Activated T-cell treated with anti-CD3 and anti-CD28 coated beads for 4 hours (primary cell): Measurements from ENCODE around the gene ALPG.
"Not testable (repeated sequence)": the region's sequence is repeated elsewhere in the genome, so short reads cannot be mapped to it uniquely, and the experiment has no call there.

ENCODE experiments used
- DNase-seq: peaks from one replicate; pipeline ENCODE4 v3.0.0-alpha.2; 2020

The ALPG gene

DNA sequence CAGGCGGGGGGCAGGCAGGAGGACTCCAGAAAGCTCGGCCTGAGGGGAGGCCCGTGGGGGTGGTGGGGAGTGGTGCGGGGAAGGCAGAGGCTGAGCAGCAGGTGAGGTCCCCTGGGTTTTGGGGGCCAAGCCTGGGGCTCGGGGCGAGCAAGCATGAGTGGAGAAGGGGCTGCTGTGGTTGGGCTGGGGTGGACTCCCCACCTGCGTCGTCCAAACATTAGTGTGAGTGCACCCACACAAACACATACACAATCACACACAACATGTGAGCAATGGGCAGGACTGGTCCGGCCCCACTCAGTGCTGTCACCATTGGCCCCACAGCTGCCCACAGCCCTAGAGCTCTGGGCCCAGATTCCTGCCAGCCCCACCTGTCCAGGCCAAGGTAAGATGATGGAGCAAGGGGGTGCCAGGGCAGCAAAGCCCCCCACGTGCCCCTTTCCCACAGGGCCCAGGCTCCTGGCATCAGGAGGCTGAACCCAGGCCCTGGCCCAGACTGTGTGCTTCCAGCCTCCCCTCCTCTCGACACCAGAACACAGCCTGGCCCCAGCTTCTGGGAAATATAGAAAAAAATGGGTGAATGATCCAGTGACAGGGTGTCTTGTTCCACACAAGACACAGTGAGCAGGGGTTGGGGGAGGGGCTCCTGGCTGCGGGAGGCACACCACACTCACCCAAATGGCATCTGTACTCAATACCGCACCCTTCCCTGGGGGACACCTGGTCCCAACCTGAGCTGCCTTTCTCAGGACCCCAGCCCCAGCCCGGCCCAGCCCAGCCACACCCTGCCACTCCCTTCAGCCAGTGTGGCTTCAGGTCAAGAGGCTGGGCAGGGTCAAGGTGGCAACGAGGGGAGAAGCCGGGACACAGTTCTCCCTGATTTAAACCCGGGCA is 28.6 kb upstream of the ALPG start:
- no peak for DNase-seq

- DNase-seq, result not testable (repeated sequence)
Observed at GRCh38 chr2:232378735-232379151, 27.9 kb upstream of the ALPG start, which contains the start of gene ALPP. Gene ALPP, plus strand, starts transcription at chr2:232378751. Its CDS starts 52 bp downstream, at chr2:232378803.

GRCh38 chr2:232379610-232380590 is 26.7 kb upstream of the ALPG start:
- DNase-seq, result not testable (repeated sequence)

- not testable (repeated sequence) for DNase-seq
Observed at GRCh38 chr2:232381204-232382031, 25.2 kb upstream of the ALPG start.

DNA sequence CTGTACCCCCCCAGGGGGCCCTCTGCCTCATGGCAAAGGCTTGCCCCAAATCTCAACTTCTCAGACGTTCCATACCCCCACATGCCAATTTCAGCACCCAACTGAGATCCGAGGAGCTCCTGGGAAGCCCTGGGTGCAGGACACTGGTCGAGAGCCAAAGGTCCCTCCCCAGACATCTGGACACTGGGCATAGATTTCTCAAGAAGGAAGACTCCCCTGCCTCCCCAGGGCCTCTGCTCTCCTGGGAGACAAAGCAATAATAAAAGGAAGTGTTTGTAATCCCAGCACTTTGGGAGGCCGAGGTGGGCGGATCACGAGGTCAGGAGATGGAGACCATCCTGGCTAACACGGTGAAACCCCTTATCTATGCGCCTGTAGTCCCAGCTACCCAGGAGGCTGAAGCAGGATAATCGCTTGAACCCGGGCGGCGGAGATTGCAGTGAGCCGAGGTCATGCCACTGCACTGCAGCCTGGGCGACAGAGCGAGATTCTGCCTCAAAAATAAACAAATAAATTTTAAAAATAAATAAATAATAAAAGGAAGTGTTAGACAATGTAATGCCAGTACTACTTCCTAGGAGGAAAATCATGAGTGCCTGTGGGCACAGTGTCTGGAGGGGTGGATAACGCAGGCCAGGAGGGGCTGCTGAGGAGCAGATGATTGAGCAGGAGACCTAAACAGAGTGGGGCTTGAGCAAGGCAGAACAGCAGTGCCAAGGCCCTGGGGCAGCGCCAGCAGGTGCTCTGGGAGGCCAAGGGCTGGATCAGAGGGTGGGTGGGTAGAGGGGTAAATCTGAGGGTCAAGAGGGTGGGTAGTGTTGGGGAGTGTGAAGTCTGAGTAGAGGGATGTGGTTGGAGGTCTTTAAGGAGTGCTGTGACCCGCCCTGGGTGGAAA is 24.1 kb upstream of the ALPG start:
- DNase-seq, result no peak

- no peak for DNase-seq
Observed at GRCh38 chr2:232384466-232384865, 22.2 kb upstream of the ALPG start.

- DNase-seq, result not testable (repeated sequence)
Observed at GRCh38 chr2:232385058-232385457, 21.6 kb upstream of the ALPG start.

DNA sequence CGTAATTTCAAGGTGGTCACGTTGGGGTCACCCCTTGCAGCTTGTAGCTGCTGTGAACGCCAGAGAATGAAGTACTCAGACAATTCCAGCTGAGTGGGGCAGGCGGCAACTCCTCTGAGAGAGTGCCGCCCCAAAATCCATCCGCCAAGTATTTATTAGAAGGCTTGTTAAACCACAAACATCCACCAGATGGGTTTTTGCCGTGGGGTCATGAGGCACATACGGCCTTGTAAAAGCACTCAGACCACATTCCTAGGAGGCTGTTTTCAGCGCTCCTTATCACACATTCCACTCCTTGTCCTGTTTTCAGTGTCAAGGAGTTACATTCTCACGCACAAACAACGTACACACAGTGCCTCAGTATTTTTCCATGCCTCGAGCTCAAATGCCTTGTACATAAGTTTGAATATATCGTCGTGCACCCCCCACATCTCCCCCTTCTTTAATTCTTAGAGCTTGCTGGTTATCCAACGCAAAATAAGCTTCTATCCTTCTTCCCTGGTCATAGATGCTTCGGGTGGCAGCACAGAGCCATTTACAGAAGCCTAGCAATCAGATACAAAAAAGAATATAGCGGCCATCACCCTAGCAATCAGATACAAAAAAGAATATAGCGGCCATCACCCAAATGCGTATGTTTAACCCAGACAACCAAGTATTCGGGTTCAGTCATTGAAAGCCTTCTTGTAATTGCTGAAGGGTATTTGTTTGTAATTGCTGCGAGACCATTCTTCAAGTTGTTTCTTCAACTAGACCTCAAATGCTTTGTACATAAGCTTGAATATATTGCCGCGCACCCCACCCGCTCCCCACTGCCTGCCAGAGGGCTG is 20.8 kb upstream of the ALPG start:
- no peak for DNase-seq

GRCh38 chr2:232386490-232386739 is 20.2 kb upstream of the ALPG start:
- DNase-seq, result no peak

DNA sequence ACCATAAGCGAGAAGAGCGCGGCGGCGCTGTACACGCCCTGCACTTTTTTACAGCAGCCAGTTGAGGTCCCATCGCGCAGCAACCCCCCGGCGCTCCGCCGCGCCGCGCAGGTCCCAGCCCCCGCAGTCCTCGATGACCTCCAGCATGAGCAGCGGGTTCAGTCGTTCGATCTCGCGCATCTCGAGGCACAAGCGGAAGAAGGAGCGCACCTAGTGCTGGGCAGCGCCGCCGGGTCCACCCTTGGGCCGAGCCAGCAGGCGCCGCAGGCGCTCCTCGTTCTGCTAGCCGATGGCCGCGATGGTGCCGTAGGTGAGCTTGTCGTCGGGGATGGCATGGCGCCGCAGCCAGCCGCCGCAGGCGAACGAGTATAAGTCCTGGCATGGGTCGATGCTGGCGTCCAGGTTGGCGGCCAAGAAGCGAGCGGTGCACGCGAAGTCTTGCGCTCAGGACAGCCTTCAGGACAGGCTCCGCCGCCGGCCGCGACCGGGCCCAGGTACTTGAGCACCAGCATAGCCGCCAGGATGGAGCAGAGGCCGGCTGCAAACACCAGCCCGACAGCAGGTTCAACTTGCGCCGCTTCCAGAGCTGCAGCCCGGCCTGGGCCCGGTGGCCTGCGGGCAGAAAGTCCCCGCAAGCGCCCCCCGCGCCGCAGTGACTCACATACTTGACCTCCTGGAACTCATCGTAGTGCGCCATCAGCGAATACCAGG is 19.7 kb upstream of the ALPG start:
- DNase-seq, result no peak

GRCh38 chr2:232387451-232388171 is 19.0 kb upstream of the ALPG start:
- no peak for DNase-seq

- no peak for DNase-seq
Observed at GRCh38 chr2:232388324-232388891, 18.2 kb upstream of the ALPG start.

- DNase-seq, result no peak
Observed at GRCh38 chr2:232389327-232389726, 17.3 kb upstream of the ALPG start.

DNA sequence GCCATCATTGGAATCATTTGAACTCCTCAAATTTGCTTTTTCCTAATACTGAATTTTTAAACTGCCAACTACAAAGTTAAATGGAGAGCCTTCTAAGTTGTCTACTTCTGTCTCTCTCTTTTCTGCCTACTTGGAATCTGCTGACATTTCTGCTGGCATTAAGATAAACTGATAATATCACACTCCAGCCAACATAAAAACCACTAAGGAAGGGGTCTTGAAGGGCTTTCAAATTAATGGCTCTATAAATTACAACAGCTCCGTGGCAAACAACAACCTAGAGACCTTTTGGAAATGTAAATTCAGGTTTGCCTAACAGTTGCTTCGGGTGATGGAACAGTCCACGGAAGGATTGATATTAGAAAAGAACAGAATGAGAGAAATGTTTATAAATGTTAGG is 16.0 kb upstream of the ALPG start:
- DNase-seq, result no peak

DNA sequence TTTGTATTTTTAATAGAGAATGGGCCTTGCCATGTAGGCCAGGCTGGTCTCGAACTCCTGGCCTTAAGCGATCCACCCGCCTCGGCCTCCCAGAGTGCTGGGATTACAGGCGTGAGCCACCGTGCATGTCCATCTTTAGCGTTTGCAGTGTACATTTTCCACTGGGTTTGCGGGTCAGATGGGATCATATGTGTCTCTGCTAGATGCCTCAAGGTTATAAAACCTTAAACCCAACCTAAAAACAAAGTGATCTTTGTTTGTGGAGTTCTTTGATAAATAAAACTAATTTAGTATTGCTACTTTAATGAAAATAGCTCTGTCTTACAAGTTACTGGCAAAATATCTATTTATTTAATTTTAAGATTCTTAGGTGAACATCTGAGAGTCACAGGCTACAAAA is 13.1 kb upstream of the ALPG start:
- DNase-seq, result no peak

DNA sequence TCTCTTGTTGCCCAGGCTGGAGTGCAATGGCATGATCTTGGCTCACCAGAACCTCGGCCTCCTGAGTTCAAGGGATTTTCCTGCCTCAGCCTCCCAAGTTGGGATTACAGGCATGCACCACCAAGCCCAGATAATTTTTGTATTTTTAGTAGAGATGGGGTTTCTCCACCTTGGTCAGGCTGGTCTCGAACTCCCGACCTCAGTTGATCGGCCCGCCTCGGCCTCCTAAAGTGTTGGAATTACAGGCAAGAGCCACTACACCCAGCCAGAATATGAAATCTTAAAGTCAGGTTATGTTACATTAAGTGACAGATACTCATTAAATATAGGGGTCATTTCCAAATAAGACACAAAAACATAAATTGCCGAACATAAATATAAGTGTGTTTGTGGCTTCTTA is 12.2 kb upstream of the ALPG start:
- not testable (repeated sequence) for DNase-seq

DNA sequence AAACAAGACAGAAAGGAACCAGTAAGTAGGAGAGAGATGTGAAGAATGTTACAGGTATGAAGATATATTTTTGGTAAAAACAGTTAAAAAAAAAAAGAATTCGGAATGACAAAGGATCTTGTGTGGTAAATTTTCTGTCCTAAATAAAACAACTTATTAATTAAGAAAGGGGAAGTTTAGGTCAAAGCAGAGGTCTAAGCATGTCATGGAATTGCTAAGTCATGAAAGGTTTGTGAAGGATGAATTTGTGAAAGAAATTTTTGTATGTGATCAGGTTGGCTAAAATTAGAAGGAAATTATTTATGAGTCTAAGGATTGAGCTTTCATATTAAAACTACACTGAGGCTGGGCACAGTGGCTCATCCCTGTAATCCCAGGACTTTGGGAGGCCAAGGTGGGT is 11.1 kb upstream of the ALPG start:
- DNase-seq, result no peak

DNA sequence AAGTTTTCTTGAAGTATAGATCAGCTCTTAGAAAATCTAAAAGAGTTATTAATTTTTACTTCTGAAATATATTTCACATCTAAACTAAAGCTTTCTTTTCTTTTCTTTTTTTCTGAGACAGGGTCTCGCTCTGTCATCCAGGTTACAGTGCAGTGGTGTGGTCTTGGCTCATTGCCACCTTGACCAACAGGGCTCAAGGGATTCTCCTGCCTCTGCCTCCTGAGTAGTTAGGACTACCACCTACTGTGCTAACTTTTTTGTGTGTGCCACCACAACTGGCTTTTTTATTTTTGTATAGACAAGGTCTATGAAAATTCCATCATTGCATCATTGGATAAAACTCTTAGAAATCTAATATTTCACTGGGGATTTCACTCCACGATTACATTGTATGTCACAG is 10.0 kb upstream of the ALPG start:
- DNase-seq, result no peak
